Raji (cell line): ENCODE results near the gene DIS3L.

Experiments used
- POLR2A ChIP-seq: IDR thresholded peaks from 2 replicates; pipeline ENCODE4 v1.6.1; 2011; ENCODE audit warnings: low read depth, low read length, control low read depth; ENCODE audit not compliant: insufficient read depth

The DIS3L gene

DNA sequence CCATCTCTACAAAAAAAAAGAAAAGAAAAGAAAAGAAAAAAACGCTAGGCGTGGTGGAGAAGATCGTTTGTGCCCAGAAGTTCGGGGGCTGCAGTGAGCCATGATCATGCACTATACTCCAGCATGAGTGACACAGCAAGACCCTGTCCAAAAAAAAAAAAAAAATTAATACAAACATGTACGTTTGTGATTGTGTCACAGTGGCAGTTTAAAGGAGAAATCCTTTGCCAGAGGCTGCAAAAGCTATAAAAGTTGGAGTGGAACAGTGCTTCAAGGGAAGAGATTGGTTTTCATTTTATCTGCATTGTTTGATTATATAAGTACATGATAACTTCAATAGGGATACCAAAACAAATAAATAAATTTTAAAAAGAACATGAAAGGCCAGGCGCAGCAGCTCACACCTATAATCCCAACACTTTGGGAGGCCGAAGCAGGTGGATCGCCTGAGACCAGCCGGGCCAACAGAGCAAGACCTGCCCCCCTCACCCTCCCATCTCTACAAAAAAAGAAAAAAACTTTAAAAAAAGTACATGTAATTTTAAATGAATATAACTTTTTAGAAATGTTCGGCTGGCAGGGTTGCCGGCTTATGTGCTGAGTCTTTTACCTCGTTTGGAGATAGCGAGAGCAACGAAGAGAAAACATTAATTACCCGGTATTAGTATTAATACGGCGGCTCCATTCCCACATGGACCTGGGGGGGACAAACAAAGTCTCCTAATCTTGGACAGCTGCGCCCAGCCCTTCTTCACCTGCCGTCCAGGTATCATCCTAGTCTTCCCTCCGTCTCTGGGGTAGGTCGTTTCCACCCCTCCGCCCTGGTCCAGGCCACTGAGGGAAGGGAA is 573 bp upstream of the DIS3L start:
- TF ChIP-seq POLR2A: no peak

DNA sequence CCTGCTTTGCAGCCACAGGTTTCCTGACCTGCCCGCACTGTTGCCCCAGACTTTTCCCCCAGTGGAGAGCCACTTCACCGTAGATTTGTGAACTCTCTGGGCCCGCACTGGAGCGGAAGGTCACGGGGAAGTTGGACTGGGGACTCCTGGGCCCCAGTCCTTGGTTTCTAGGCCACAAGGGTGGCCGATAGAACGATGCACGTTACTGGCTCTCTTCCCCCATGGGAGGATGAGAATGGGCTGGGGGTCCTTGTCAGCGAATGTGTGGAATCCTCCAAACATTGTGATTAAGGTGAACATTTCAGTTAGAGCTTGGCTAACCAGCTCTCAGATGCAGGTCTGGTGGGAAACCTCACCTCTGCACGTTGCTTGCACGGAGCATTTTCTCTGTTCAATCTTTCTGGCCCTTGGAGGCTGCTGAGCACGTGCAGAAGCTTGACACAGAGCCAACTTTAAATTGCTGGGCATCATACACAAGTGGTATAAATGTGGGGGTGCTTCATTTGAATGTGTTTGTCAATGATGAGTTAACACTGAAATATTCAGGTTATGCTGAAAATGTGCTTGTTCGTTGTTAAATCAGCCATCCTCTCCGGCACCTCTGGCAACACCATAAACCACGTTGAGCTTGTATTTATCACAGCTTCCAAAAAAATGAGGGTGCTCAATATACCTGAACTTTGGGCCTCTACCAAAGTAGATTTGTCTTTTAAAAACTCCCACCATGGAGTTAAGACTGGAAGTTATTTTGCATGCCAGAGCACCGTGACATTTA is 976 bp downstream of the DIS3L start:
- peak; percentile 64 for TF ChIP-seq POLR2A

DNA sequence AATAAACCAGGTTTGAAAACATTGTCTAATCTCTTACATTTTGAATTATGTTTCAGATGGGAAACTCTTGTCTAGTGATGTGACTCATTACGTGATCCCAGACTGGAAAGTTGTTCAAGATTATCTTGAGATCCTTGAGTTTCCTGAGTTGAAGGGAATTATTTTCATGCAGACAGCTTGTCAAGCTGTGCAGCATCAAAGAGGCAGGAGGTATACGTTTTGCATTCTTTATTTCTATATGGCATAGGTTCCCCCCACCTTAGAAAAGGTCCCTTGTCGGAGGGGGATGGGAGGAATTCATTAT is 1.5 kb downstream of the DIS3L start:
- no peak for TF ChIP-seq POLR2A

DNA sequence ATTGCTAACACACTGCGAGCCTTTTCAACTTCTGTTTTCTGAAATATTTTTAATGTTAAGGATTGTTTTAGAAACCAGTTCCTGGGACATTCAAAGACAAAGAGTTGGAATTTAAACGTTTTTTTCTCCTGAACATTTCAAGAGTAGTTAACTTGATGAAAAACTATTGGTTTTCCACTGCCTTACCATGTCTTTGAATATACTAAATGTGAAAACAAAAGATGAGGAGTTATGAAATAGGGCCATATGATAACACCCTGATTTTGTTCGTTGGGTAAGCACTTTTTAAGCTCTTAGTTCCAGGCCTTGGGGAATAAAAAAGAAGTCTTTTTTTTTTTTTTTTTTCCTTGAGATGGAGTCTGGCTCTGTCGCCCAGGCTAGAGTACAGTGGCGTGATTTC is 2.8 kb downstream of the DIS3L start:
- TF ChIP-seq POLR2A: no peak

DNA sequence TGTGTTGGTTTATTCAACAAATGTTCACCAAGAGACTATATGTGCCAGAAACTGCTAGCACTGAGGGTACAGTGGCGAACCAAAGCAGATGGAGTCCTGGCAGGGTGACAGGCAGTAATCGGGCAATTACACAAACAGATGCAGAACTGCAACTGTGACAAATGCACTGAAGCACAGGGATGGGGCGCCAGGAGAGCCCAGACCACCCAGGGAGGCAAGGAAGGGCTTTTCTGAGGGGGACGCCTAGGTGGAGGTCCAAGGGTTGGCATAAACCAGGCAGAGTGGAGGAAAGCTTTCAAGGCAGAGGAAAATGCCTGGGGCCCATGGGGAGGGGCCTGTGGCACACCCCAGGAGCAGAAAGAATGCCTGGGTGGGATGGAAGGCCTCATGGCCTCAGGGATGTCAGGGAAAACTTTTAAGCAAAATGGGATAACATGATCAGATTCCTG is 5.5 kb downstream of the DIS3L start:
- TF ChIP-seq POLR2A: no peak

DNA sequence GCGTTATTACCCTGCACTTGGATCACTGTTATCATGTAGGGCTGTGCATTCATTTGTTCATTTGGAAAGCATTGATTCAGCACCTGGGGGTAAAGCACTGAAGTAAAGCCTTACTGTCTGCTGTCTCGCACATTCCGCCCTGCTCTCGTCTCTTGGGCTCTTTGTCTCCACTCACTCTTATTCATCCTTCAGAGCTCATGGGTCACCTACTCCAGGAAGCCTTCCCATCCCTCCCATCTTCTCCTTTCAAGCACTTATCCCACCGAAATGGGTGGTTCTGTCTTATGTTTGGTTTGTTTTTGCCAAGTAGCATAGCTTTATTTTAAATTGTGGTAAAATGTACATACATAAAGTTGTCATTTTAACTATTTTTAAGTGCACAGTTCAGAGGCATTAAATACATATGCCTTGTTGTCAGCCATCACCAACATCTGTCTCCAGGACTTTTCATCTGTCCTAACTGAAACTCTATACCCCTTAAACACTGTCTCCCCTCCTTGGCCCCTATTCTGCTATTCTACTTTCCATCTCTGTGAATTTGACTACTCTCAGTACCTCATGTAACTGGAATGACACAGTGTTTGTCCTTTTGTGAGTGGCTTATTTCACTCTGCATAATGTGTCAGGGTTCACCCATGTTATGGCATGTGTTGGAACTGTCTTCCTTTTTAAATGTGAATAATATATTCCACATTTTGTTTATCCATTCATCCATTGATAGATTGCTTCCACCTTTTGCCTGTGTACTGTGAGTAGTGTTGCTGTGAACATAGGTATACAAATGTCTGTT is 9.3 kb downstream of the DIS3L start:
- no peak for TF ChIP-seq POLR2A

DNA sequence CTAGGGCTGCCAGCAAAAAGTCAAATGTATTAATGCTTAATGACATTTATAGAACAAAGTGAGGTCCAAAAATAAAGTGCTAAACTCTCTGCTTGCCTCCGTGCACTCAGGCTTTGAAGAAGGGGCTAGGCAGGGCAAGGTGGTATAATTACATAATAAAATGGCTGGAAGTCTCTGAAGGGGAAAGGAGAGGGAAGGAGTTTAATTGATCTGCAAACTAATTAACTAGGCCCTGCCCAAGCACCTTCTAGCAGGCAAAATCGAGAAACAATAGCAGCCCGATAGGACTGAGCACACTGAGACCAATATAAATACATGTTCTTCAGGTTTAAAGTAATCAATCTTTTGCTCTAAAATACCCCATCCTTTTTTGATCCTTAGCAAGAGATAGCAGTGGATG is 13.0 kb downstream of the DIS3L start:
- TF ChIP-seq POLR2A: no peak

DNA sequence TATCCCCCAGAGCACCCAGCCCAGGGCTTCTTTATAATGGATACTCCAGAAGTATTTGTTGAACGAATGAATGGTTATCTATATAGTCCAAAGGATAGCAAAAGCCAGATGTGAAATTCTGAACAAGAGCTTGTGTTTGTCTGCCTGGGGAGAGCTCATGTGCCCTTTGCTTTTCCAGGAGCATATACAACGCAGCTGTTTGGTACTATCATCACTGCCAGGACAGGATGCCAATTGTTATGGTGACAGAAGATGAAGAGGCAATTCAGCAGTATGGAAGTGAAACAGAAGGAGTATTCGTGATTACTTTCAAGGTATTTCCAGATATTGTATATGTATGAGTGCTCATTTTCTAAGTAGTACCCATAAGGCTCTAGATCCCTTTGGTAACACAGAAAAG is 15.2 kb downstream of the DIS3L start:
- no peak for TF ChIP-seq POLR2A

DNA sequence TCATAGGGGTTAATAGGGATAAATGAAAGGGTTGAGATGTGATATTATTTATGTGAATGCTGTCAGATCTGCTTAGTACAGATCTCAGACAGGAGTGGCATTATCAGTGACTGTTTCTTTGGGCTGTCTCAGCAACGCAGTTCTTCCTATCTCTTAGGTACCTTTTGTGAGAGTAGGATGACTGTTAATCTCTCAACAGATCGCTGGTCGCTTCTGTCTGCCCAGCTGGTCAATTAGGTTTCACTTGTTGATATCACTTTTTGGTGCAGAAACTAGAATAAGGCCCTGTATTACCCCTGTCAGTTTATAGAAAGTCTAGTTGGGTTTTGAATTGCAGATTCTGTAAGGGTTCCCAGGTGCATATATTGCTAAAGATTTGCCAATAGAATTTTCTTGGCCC is 16.5 kb downstream of the DIS3L start:
- no peak for TF ChIP-seq POLR2A

DNA sequence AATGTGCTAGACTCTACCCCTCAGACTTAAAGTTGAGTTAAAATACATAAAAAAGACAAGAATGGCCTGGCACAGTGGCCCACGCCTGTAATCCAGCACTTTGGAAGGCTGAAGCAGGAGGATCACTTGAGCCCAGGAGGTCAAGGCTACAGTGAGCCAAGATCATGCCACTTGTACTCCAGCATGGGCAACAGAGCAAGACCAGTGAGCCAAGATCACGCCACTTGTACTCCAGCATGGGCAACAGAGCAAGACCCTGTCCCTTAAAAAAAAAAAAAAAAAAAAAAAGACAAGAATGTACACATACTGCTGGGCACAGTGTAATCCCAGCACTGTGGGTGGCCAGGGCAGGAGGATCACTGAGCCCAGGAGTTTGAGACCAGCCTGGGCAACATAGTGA is 17.4 kb downstream of the DIS3L start:
- TF ChIP-seq POLR2A: no peak

DNA sequence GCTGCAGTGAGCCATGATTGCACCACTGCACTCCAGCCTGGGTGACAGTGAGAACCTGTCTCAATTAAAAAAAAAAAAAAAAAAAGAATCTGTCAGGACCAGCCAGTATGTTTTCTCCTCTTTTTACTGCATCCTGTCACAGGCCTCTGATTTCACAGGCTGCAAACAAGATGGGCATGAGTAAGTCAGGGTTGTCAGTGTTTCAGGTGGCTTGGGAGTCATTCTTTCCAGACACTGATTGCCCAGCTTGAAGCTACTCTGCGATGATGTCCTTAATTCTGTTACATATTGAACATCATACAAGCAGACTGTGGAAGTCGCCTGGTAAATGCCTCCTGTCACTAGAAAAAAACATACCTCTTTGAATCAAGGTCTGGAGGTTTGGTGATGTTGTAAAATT is 18.8 kb downstream of the DIS3L start:
- no peak for TF ChIP-seq POLR2A

DNA sequence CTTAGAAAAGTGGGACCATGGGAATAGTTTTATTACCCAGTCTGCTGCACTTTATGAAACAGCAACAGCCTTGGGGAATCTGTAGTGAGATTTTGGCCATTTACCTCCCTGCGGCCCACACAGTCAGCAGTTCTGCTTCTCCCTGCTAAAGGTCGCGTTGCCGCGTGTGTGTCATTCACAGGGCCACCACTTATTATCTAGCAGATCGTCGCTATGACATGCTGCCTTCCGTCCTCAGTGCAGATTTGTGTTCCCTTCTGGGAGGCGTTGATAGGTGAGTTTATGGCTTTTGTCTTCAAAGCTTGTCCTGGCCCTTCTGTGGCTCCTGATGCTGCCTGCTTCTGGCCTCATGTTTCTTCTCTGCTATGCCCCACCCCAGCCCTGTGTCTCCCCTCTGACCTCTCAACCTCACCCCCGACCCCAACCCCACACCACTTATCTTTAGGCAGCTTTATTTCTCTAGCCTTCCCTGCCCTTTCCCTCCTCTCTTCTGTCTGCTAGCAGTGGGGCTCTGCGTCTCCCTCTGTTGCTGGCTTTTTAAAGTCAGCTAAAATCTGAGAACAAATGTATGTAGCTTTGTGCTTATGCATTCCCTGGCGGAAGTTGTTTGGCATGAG is 30.1 kb downstream of the DIS3L start:
- no peak for TF ChIP-seq POLR2A

DNA sequence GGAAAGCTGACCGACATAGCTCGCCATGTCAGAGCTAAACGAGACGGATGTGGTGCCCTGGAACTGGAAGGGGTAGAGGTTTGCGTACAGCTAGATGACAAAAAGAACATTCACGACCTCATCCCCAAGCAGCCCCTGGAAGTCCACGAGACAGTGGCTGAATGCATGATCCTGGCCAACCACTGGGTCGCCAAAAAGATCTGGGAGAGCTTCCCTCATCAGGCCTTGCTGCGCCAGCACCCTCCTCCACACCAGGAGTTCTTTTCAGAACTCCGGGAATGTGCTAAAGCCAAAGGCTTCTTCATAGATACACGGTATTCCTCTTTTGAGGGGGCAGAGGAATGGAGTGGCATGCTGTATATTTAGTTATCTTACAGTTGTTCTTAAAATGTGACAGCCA is 32.7 kb downstream of the DIS3L start:
- TF ChIP-seq POLR2A: no peak

DNA sequence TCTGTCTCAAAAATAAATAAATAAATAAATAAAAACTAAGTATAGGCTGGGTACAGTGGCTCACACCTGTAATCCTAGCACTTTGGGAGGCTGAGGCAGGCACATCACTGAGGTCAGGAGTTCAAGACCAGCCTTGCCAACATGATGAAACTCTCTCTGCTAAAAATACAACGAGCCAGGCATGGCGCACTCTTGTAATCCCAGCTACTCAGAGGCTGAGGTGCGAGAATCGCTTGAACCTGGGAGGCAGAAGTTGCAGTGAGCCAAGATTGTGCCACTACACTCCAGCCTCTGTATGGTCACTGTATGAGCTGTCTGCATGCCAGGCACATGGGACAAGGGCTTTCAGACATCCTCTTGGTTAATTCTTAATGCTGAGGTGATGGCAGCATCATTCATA is 34.4 kb downstream of the DIS3L start:
- TF ChIP-seq POLR2A: no peak

DNA sequence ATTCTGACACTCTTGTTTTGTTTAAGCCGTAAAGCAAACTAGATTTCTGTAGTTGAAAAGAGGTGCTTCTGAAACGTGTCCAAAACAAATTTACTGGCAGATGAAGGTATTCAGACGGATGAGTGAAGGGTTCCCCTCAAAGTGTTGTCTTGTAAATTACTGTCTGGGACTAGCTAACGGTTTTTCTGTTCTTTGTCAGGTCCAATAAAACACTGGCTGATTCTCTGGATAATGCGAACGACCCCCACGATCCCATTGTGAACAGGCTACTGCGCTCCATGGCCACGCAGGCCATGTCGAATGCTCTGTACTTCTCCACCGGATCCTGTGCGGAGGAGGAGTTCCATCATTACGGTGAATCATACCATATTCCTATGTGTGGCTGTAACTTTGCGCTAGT is 35.4 kb downstream of the DIS3L start:
- TF ChIP-seq POLR2A: no peak
